Measurements from ENCODE around the gene SFRP2. TPM values are rescaled to one million over a fixed set of nuclear protein-coding genes. Genes with fewer than 3 reads are reported as not detected.

SFRP2 gene
- total and polyA plus RNA-seq, 2 experiments from 2014 or later = 0.30 to 5.0 TPM

GRCh38 chr4:153808175-153808574, 19.3 kb upstream of the SFRP2 start:
- no peak for TF ChIP-seq CTCF (IDR thresholded peaks at IDR 0.05; ENCODE audit: low read depth, low read length)
- Histone ChIP-seq H3K27me3 (no peaks in the 10 kb centered on the region), H3K9me3 (ENCODE audit: low read depth) (no peaks in the 10 kb centered on the region), H3K27ac (no peak overlapping the region), H3K4me3 (no peak overlapping the region), H3K4me1 (ENCODE audit: low read depth) (no peaks in the 10 kb centered on the region), H3K36me3 (no peaks in the 10 kb centered on the region)
- DNase-seq (ENCODE audit: low read depth in 1 of 2, low spot score in 1 of 2) = no peak

DNA sequence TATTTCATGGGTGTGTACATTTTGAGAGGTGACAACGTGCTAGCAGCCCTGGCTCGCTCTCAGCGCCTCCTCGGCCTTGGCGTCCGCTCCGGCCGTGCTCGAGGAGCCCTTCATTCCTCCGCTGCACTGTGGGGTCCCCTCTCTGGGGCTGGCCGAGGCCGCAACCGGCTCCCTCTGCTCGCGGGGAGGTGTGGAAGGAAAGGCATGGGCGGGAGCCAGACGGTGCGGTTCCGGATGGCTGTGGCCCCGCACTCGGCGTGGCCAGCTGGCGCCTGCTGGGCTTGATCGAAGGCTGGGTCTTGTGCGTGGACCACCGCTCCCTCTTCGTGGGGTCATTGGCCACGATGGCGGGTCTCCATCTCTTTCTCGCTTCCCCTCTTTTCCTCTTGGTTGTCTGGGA, 17.2 kb upstream of the SFRP2 start:
- DNase-seq (ENCODE audit: low read depth in 1 of 2, low spot score in 1 of 2) = no peak
- Histone ChIP-seq H3K36me3 (no peaks in the 10 kb centered on the region), H3K4me3 (no peak overlapping the region), H3K4me1 (ENCODE audit: low read depth) (no peaks in the 10 kb centered on the region), H3K27ac (no peak overlapping the region), H3K27me3 (no peaks in the 10 kb centered on the region), H3K9me3 (ENCODE audit: low read depth) (no peaks in the 10 kb centered on the region)
- TF ChIP-seq CTCF (IDR thresholded peaks at IDR 0.05; ENCODE audit: low read depth, low read length) = no peak

DNA sequence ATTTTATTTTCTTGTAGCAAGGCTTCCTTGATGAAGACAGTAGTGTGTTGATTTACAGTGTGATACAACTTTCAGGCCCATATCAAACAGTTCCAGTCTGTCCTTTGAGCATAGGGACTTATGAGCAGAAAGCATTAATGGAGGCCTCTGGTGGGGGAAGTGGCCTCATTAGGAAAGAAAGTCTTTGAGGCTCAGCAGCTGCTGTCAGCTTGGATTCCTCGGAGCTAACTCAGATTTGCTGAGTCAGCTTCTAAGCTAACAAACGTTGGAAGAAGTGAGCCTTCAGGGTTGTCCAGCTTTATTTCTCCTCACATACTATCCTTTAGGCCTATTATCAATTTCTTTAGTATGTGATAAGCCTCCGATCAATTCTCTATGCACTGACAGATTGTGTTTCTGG, 15.8 kb upstream of the SFRP2 start:
- TF ChIP-seq CTCF (IDR thresholded peaks at IDR 0.05; ENCODE audit: low read depth, low read length) = no peak
- H3K36me3 ChIP-seq = no peaks in the 10 kb centered on the region
- H3K27me3 ChIP-seq = no peaks in the 10 kb centered on the region
- peak in 1 of 2 donors; percentile 24 for DNase-seq (ENCODE audit: low read depth in 1 of 2, low spot score in 1 of 2)
- H3K4me3 ChIP-seq = no peak overlapping the region
- peaks cover 1% of the 10 kb centered on the region for H3K4me1 ChIP-seq (ENCODE audit: low read depth)
- no peak overlapping the region for H3K27ac ChIP-seq
- no peaks in the 10 kb centered on the region for H3K9me3 ChIP-seq (ENCODE audit: low read depth)

GRCh38 chr4:153799694-153800074, 10.8 kb upstream of the SFRP2 start:
- Histone ChIP-seq H3K36me3 (no peaks in the 10 kb centered on the region), H3K4me3 (no peak overlapping the region), H3K27me3 (no peaks in the 10 kb centered on the region), H3K4me1 (ENCODE audit: low read depth) (peaks cover 5% of the 10 kb centered on the region), H3K27ac (no peak overlapping the region), H3K9me3 (ENCODE audit: low read depth) (no peaks in the 10 kb centered on the region)
- no peak for TF ChIP-seq CTCF (IDR thresholded peaks at IDR 0.05; ENCODE audit: low read depth, low read length)
- no peak for DNase-seq (ENCODE audit: low read depth in 1 of 2, low spot score in 1 of 2)

GRCh38 chr4:153798901-153799693, 10.2 kb upstream of the SFRP2 start:
- Histone ChIP-seq H3K4me3 (no peak overlapping the region), H3K4me1 (ENCODE audit: low read depth) (peaks cover 5% of the 10 kb centered on the region), H3K36me3 (no peaks in the 10 kb centered on the region), H3K27ac (no peak overlapping the region), H3K9me3 (ENCODE audit: low read depth) (no peaks in the 10 kb centered on the region), H3K27me3 (no peaks in the 10 kb centered on the region)
- no peak for TF ChIP-seq CTCF (IDR thresholded peaks at IDR 0.05; ENCODE audit: low read depth, low read length)
- no peak for DNase-seq (ENCODE audit: low read depth in 1 of 2, low spot score in 1 of 2)
